ENCODE measurements around the gene GNPTAB. TPM values are rescaled to one million over a fixed set of nuclear protein-coding genes. Genes with fewer than 3 reads are reported as not detected.
A peak's percentile ranks its signal among the peaks of the same experiment; 100 is the strongest.
"Not testable (repeated sequence)": the region's sequence is repeated elsewhere in the genome, so short reads cannot be mapped to it uniquely, and the experiment has no call there.

GNPTAB gene
- total RNA-seq, 1 experiment from 2014 or later: 25.4 TPM

GRCh38 chr12:101867619-101868018 lies 36.9 kb upstream of the GNPTAB start:
- DNase-seq (ENCODE audit: low spot score); H3K4me3 Mint-ChIP-seq; POLR2A ChIA-PET; H3K27me3 Mint-ChIP-seq (ENCODE audit: low read depth); H3K36me3 Mint-ChIP-seq; H3K27ac Mint-ChIP-seq; H3K4me1 Mint-ChIP-seq; ATAC-seq: not testable (repeated sequence)
- CTCF ChIA-PET: interaction anchor here (0.7 kb wide), 1 partner anchor 94 kb away, joined by 3 read pairs; no protein-coding TSS in a partner anchor
- peaks cover 17% of the 10 kb centered on the region for H3K9me3 Mint-ChIP-seq

- DNase-seq (ENCODE audit: low spot score): no peak
- ChIA-PET CTCF (interaction anchor here (0.7 to 1.4 kb wide), 2 partner anchors 27 to 93 kb away, joined by 3 read pairs; no protein-coding TSS in a partner anchor), POLR2A (no interaction called here)
- Mint-ChIP-seq H3K27me3 (ENCODE audit: low read depth) (no peaks in the 10 kb centered on the region), H3K4me3 (no peak overlapping the region), H3K4me1 (peaks cover 3% of the 10 kb centered on the region), H3K27ac (no peak overlapping the region; the same call in 1 of the 2 replicates), H3K9me3 (peaks cover 17% of the 10 kb centered on the region), H3K36me3 (peaks cover 8% of the 10 kb centered on the region; the same call in 1 of the 2 replicates)
- TF ChIP-seq ATF1 (CRISPR knock-in tag; IDR thresholded peaks at IDR 0.05): no peak
- TF ChIP-seq NR3C1 (CRISPR knock-in tag; conservative IDR thresholded peaks at IDR 0.05; ENCODE audit: low read depth): no peak
- ATAC-seq: peak; percentile 32; the same call in 1 of the 2 replicates
These were observed 36.0 kb upstream of the GNPTAB start for GRCh38 chr12:101866615-101867373.

GRCh38 chr12:101863981-101864380 lies 33.2 kb upstream of the GNPTAB start:
- CTCF ChIA-PET: no interaction called here

DNA sequence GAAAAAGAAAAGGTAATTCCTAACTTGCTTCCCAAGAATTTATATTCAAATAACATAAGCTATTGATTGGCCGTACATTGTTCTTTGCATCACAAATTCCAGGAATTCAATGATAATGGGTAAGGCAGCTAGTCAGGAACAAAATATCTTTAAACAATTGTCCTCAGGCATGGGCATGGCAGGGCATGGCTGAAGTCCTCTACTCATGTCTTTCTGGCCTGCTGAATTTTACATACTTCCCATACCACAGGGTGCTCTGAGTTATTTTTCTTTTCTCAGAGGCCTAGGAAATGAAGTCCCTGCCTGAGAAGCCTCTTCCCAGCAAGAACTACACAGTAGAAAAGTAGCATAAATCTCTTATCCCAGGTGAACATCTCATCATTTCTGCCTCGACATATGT lies 31.5 kb upstream of the GNPTAB start:
- H3K4me1 Mint-ChIP-seq: peaks cover 3% of the 10 kb centered on the region
- ATAC-seq: no peak
- H3K36me3 Mint-ChIP-seq: 0 out of 2 replicates have a peak, but pooled peaks cover 6% of the 10 kb centered on the region
- CTCF ChIA-PET: no interaction called here
- no peak for DNase-seq (ENCODE audit: low spot score)
- H3K27me3 Mint-ChIP-seq (ENCODE audit: low read depth): no peaks in the 10 kb centered on the region
- H3K4me3 Mint-ChIP-seq: no peak overlapping the region
- no peak overlapping the region for H3K27ac Mint-ChIP-seq
- H3K9me3 Mint-ChIP-seq: peaks cover 10% of the 10 kb centered on the region
- POLR2A ChIA-PET: no interaction called here
- TF ChIP-seq, protein P1, sequence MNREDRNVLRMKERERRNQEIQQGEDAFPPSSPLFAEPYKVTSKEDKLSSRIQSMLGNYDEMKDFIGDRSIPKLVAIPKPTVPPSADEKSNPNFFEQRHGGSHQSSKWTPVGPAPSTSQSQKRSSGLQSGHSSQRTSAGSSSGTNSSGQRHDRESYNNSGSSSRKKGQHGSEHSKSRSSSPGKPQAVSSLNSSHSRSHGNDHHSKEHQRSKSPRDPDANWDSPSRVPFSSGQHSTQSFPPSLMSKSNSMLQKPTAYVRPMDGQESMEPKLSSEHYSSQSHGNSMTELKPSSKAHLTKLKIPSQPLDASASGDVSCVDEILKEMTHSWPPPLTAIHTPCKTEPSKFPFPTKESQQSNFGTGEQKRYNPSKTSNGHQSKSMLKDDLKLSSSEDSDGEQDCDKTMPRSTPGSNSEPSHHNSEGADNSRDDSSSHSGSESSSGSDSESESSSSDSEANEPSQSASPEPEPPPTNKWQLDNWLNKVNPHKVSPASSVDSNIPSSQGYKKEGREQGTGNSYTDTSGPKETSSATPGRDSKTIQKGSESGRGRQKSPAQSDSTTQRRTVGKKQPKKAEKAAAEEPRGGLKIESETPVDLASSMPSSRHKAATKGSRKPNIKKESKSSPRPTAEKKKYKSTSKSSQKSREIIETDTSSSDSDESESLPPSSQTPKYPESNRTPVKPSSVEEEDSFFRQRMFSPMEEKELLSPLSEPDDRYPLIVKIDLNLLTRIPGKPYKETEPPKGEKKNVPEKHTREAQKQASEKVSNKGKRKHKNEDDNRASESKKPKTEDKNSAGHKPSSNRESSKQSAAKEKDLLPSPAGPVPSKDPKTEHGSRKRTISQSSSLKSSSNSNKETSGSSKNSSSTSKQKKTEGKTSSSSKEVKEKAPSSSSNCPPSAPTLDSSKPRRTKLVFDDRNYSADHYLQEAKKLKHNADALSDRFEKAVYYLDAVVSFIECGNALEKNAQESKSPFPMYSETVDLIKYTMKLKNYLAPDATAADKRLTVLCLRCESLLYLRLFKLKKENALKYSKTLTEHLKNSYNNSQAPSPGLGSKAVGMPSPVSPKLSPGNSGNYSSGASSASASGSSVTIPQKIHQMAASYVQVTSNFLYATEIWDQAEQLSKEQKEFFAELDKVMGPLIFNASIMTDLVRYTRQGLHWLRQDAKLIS (CRISPR knock-in tag; IDR thresholded peaks at IDR 0.05; ENCODE audit: borderline replicate concordance): no peak
- TF ChIP-seq GTF2I (CRISPR knock-in tag; conservative IDR thresholded peaks at IDR 0.05) (no peak), ZNF317 (CRISPR knock-in tag; IDR thresholded peaks at IDR 0.05; ENCODE audit: borderline replicate concordance, low read depth) (no peak), ZNF425 (CRISPR knock-in tag; conservative IDR thresholded peaks at IDR 0.05) (no peak)

More at GRCh38 chr12:101863981-101864380, 33.2 kb upstream of the GNPTAB start:
- H3K4me3 Mint-ChIP-seq: no peak overlapping the region
- H3K4me1 Mint-ChIP-seq: peaks cover 3% of the 10 kb centered on the region
- POLR2A ChIA-PET: no interaction called here
- DNase-seq (ENCODE audit: low spot score) (no peak), ATAC-seq (no peak)
- H3K36me3 Mint-ChIP-seq: 0 out of 2 replicates have a peak, but pooled peaks cover 6% of the 10 kb centered on the region
- H3K9me3 Mint-ChIP-seq: peaks cover 10% of the 10 kb centered on the region
- no peaks in the 10 kb centered on the region for H3K27me3 Mint-ChIP-seq (ENCODE audit: low read depth)
- TF ChIP-seq ZNF416 (CRISPR knock-in tag; IDR thresholded peaks at IDR 0.05): no peak
- TF ChIP-seq NFE2L1 (CRISPR knock-in tag; IDR thresholded peaks at IDR 0.05): no peak
- TF ChIP-seq RELA (CRISPR knock-in tag; IDR thresholded peaks at IDR 0.05; ENCODE audit: borderline replicate concordance): no peak
- no peak for TF ChIP-seq E2F4 (CRISPR knock-in tag; IDR thresholded peaks at IDR 0.05; ENCODE audit: borderline replicate concordance, low read depth)
- no peak for TF ChIP-seq ZNF317 (CRISPR knock-in tag; IDR thresholded peaks at IDR 0.05; ENCODE audit: borderline replicate concordance, low read depth)
- TF ChIP-seq ATF1 (CRISPR knock-in tag; IDR thresholded peaks at IDR 0.05): no peak
- no peak for TF ChIP-seq TCF7 (CRISPR knock-in tag; IDR thresholded peaks at IDR 0.05; ENCODE audit: low read depth)
- no peak for TF ChIP-seq ZNF232 (CRISPR knock-in tag; IDR thresholded peaks at IDR 0.05)
- no peak for TF ChIP-seq ESRRA (CRISPR knock-in tag; IDR thresholded peaks at IDR 0.05; ENCODE audit: borderline replicate concordance)
- TF ChIP-seq, protein P2, sequence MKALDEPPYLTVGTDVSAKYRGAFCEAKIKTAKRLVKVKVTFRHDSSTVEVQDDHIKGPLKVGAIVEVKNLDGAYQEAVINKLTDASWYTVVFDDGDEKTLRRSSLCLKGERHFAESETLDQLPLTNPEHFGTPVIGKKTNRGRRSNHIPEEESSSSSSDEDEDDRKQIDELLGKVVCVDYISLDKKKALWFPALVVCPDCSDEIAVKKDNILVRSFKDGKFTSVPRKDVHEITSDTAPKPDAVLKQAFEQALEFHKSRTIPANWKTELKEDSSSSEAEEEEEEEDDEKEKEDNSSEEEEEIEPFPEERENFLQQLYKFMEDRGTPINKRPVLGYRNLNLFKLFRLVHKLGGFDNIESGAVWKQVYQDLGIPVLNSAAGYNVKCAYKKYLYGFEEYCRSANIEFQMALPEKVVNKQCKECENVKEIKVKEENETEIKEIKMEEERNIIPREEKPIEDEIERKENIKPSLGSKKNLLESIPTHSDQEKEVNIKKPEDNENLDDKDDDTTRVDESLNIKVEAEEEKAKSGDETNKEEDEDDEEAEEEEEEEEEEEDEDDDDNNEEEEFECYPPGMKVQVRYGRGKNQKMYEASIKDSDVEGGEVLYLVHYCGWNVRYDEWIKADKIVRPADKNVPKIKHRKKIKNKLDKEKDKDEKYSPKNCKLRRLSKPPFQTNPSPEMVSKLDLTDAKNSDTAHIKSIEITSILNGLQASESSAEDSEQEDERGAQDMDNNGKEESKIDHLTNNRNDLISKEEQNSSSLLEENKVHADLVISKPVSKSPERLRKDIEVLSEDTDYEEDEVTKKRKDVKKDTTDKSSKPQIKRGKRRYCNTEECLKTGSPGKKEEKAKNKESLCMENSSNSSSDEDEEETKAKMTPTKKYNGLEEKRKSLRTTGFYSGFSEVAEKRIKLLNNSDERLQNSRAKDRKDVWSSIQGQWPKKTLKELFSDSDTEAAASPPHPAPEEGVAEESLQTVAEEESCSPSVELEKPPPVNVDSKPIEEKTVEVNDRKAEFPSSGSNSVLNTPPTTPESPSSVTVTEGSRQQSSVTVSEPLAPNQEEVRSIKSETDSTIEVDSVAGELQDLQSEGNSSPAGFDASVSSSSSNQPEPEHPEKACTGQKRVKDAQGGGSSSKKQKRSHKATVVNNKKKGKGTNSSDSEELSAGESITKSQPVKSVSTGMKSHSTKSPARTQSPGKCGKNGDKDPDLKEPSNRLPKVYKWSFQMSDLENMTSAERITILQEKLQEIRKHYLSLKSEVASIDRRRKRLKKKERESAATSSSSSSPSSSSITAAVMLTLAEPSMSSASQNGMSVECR (CRISPR knock-in tag; IDR thresholded peaks at IDR 0.05; ENCODE audit: borderline replicate concordance): no peak
- TF ChIP-seq GRHL2 (CRISPR knock-in tag; IDR thresholded peaks at IDR 0.05; ENCODE audit: insufficient replicate concordance, severe bottlenecking): no peak
- H3K27ac Mint-ChIP-seq: no peak overlapping the region

Data from WTC11 (cell line).